Astrocyte of the spinal cord (primary cell): ENCODE measurements around the gene PCDHGB2.
"Not testable (repeated sequence)": the region's sequence is repeated elsewhere in the genome, so short reads cannot be mapped to it uniquely, and the experiment has no call there.

Experiments used
- DNase-seq: peaks from one replicate; pipeline ENCODE4 v3.0.0; 2011; ENCODE audit warnings: low read depth, low spot score
- H3K4me3 ChIP-seq: 2 replicates; pipeline ENCODE4 v1.5.1; 2011; ENCODE audit warnings: low read depth, mild to moderate bottlenecking, low read length, moderate library complexity
- CTCF ChIP-seq: IDR thresholded peaks from 2 replicates; pipeline ENCODE4 v1.5.1; 2012; ENCODE audit warnings: low read depth, mild to moderate bottlenecking, low read length, inconsistent platforms
- in situ Hi-C: cut with HindIII; loops from 2 replicates; pipeline ENCODE4 v1.10.0; 2017; ENCODE audit warnings: low sequenced_read_pairs

PCDHGB2 gene

GRCh38 chr5:141326088-141326854 lies 33.5 kb upstream of the PCDHGB2 start:
- TF ChIP-seq CTCF: peak; percentile 80
- peak overlapping the region; percentile 39 for H3K4me3 ChIP-seq
- in situ Hi-C loops: no loop called here
- peak; percentile 76 for DNase-seq

GRCh38 chr5:141328231-141328630 lies 31.6 kb upstream of the PCDHGB2 start:
- no peak for TF ChIP-seq CTCF
- H3K4me3 ChIP-seq: no peak overlapping the region
- in situ Hi-C loops: no loop called here
- DNase-seq: no peak

DNA sequence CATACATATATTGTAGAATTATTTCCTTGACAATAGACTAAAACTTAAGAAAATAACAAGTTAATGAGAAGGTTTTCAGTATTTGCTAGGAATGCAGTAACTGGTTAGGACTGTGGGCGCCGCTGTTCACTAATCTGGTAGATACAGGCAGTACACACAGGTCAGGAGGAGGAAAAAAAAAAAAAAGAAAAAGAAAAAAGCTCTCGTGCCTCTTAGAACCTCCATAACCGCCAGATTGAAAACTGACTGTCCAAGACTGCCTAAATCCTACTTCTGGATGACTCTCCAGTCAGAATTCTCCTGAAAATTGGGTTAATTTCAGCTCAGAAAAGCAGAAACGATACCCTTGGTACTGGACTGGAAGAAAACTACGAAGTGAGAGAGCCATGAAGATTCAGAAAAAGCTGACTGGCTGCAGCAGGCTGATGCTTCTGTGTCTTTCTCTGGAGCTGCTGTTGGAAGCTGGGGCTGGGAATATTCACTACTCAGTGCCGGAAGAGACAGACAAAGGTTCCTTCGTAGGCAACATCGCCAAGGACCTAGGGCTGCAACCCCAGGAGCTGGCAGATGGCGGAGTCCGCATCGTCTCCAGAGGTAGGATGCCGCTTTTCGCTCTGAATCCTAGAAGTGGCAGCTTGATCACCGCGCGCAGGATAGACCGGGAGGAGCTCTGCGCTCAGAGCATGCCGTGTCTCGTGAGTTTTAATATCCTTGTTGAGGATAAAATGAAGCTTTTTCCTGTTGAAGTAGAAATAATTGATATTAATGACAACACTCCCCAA lies 29.3 kb upstream of the PCDHGB2 start, which contains the start of gene PCDHGA1:
Gene PCDHGA1 (plus strand): TSS at position 216 of the 782 bp plus-strand sequence.
- in situ Hi-C loops: no loop called here
- peak; percentile 56 for DNase-seq
- peak; percentile 45 for TF ChIP-seq CTCF

DNA sequence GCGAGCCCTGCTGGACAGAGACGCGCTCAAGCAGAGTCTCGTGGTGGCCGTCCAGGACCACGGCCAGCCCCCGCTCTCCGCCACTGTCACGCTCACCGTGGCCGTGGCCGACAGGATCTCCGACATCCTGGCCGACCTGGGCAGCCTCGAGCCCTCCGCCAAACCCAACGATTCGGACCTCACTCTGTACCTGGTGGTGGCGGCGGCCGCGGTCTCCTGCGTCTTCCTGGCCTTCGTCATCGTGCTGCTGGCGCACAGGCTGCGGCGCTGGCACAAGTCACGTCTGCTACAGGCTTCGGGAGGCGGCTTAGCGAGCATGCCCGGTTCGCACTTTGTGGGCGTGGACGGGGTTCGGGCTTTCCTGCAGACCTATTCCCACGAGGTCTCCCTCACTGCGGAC lies 27.2 kb upstream of the PCDHGB2 start:
- in situ Hi-C loops, DNase-seq, H3K4me3 ChIP-seq: not testable (repeated sequence)

More for the DNA sequence above, 29.3 kb upstream of the PCDHGB2 start, which contains the start of gene PCDHGA1:
- H3K4me3 ChIP-seq: peak within 1 kb of the TSS; percentile 24

- TF ChIP-seq CTCF: peak; percentile 56
- DNase-seq: peak; percentile 67
- in situ Hi-C loops: no loop called here
- H3K4me3 ChIP-seq: peak within 1 kb of the TSS; percentile 31
Measured at GRCh38 chr5:141338538-141339306, 21.1 kb upstream of the PCDHGB2 start, which contains the start of gene PCDHGA2. Gene PCDHGA2 (plus strand): TSS chr5:141338760.

- H3K4me3 ChIP-seq, in situ Hi-C loops, DNase-seq: not testable (repeated sequence)
Measured at GRCh38 chr5:141340781-141341354, 18.9 kb upstream of the PCDHGB2 start.

- no peak for DNase-seq
- in situ Hi-C loops: no loop called here
- H3K4me3 ChIP-seq: no peak overlapping the region
- TF ChIP-seq CTCF: no peak
Measured at GRCh38 chr5:141342773-141343172, 17.0 kb upstream of the PCDHGB2 start.
